Sigmoid colon (tissue), 4 donors: ENCODE data around the gene ECI1.

Source experiments
- EP300 ChIP-seq, 4 donors: sonication (generic); formaldehyde crosslinking; IDR thresholded peaks; one replicate each; pipeline ENCODE4 v1.6.1; 2017; ENCODE audit warnings: antibody characterized with exemption in 4 of 4
- POLR2A ChIP-seq, 2 donors: fragments of 450-650 bp; IDR thresholded peaks; one replicate each; pipeline ENCODE4 v1.6.1; 2016; ENCODE audit warnings: antibody characterized with exemption in 2 of 2, mild to moderate bottlenecking in 2 of 2, moderate library complexity in 2 of 2
- POLR2AphosphoS5 ChIP-seq, 4 donors: sonication (generic); formaldehyde crosslinking; IDR thresholded peaks; one replicate each; pipeline ENCODE4 v1.6.1; 2017; ENCODE audit warnings: antibody characterized with exemption in 4 of 4
- TF ChIP-seq, protein P1 (sequence below), 4 experiments: fragments of 450-650 bp in 3 of 4; fragments of 200-600 bp in 1 of 4; IDR thresholded peaks; one replicate each; pipeline ENCODE4 v1.5.1; 2016 to 2019; ENCODE audit warnings: antibody characterized with exemption in 4 of 4, mild to moderate bottlenecking in 3 of 4, moderate library complexity in 2 of 4

DNA sequence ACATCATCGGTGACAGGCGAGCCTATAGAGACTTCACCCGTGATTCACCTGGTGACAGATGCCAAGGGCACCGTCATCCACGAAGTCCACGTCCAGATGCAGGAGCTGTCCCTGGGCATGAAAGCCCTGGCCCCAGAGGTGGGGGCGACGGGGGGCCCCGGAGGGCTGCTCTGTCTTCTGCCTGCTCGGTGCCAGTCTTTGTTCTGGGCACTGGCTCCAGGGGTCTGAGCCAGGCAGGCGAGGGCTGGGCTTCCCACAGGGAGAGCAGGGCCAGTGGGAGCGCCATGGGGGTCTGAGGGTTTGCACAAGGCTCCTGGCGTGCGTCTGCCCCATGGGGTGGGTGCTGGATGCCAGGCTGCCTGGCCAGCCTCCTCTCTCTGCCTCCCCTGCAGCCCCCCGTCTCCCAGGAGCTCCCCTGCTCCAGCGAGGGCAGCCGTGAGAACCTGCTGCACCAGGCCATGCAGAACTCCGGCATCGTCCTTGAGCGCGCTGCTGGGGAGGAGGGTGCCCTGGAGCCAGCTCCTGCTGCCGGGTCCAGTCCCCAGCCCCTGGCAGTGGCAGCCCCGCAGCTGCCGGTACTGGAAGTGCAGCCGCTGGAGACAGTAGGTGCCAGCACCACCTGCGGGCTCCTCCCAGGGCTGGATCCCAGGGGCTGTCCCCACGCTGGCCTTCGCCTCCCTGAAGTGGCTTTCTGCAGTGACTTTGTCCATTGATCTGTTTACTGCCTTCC is 18.2 kb downstream of the ECI1 start:
- TF ChIP-seq EP300 (IDR thresholded peaks at IDR 0.05) (no peak), POLR2AphosphoS5 (IDR thresholded peaks at IDR 0.05) (no peak), POLR2A (IDR thresholded peaks at IDR 0.05) (no peak)
- TF ChIP-seq, protein P1, sequence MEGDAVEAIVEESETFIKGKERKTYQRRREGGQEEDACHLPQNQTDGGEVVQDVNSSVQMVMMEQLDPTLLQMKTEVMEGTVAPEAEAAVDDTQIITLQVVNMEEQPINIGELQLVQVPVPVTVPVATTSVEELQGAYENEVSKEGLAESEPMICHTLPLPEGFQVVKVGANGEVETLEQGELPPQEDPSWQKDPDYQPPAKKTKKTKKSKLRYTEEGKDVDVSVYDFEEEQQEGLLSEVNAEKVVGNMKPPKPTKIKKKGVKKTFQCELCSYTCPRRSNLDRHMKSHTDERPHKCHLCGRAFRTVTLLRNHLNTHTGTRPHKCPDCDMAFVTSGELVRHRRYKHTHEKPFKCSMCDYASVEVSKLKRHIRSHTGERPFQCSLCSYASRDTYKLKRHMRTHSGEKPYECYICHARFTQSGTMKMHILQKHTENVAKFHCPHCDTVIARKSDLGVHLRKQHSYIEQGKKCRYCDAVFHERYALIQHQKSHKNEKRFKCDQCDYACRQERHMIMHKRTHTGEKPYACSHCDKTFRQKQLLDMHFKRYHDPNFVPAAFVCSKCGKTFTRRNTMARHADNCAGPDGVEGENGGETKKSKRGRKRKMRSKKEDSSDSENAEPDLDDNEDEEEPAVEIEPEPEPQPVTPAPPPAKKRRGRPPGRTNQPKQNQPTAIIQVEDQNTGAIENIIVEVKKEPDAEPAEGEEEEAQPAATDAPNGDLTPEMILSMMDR (IDR thresholded peaks at IDR 0.05), result no peak
